KMS-11 (cell line): ENCODE data around the gene PARP1.

Experiments
- H2AFZ ChIP-seq: fragments of 200-600 bp; sonication (generic); 2 replicates; pipeline ENCODE4 v1.6.1; 2016; ENCODE audit warnings: antibody characterized with exemption, mixed run types, low read depth
- H3K27ac ChIP-seq: fragments of 200-600 bp; sonication (generic); 2 replicates; pipeline ENCODE4 v1.6.1; 2016; ENCODE audit warnings: mild to moderate bottlenecking, mixed run types
- H3K27me3 ChIP-seq: fragments of 200-600 bp; sonication (generic); 2 replicates; pipeline ENCODE4 v1.6.1; 2017; ENCODE audit warnings: mild to moderate bottlenecking, low read depth, mixed run types, moderate library complexity; ENCODE audit not compliant: insufficient read depth
- H3K36me3 ChIP-seq: fragments of 200-600 bp; sonication (generic); 2 replicates; pipeline ENCODE4 v1.6.1; 2017; ENCODE audit warnings: mild to moderate bottlenecking, mixed run types; ENCODE audit not compliant: insufficient read depth
- H3K4me1 ChIP-seq: fragments of 200-600 bp; sonication (generic); 2 replicates; pipeline ENCODE4 v1.6.1; 2016; ENCODE audit warnings: mild to moderate bottlenecking, low read depth, mixed run types; ENCODE audit not compliant: poor library complexity, severe bottlenecking
- H3K4me2 ChIP-seq: fragments of 200-600 bp; sonication (generic); 2 replicates; pipeline ENCODE4 v1.7.0; 2016; ENCODE audit warnings: mild to moderate bottlenecking, mixed run types
- H3K4me3 ChIP-seq: fragments of 200-600 bp; sonication (generic); IDR thresholded peaks from 2 replicates; pipeline ENCODE4 v1.6.1; 2017; ENCODE audit warnings: low read depth, low read length, mixed read lengths; ENCODE audit not compliant: insufficient read depth
- H3K79me2 ChIP-seq: fragments of 200-600 bp; sonication (generic); 2 replicates; pipeline ENCODE4 v1.6.1; 2016; ENCODE audit warnings: low read depth, mixed run types; ENCODE audit not compliant: insufficient read depth
- H3K9ac ChIP-seq: fragments of 200-600 bp; sonication (generic); 2 replicates; pipeline ENCODE4 v1.6.1; 2016; ENCODE audit warnings: mild to moderate bottlenecking, mixed run types
- H4K20me1 ChIP-seq: fragments of 200-600 bp; sonication (generic); 2 replicates; pipeline ENCODE4 v1.6.1; 2016; ENCODE audit warnings: mild to moderate bottlenecking, mixed run types; ENCODE audit not compliant: insufficient read depth
- TF ChIP-seq, protein P1 (sequence below): fragments of 200-600 bp; sonication (generic); conservative IDR thresholded peaks from 2 replicates; pipeline ENCODE4 v1.6.1; 2017; ENCODE audit warnings: low read depth, mild to moderate bottlenecking, antibody characterized with exemption, low read length, moderate library complexity, mixed read lengths

PARP1 gene

GRCh38 chr1:226453015-226453704, 45.3 kb upstream of the PARP1 start:
- TF ChIP-seq, protein P1, sequence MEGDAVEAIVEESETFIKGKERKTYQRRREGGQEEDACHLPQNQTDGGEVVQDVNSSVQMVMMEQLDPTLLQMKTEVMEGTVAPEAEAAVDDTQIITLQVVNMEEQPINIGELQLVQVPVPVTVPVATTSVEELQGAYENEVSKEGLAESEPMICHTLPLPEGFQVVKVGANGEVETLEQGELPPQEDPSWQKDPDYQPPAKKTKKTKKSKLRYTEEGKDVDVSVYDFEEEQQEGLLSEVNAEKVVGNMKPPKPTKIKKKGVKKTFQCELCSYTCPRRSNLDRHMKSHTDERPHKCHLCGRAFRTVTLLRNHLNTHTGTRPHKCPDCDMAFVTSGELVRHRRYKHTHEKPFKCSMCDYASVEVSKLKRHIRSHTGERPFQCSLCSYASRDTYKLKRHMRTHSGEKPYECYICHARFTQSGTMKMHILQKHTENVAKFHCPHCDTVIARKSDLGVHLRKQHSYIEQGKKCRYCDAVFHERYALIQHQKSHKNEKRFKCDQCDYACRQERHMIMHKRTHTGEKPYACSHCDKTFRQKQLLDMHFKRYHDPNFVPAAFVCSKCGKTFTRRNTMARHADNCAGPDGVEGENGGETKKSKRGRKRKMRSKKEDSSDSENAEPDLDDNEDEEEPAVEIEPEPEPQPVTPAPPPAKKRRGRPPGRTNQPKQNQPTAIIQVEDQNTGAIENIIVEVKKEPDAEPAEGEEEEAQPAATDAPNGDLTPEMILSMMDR = no peak
- no peak overlapping the region for H2AFZ ChIP-seq
- H3K27ac ChIP-seq = no peak overlapping the region

GRCh38 chr1:226450688-226451087, 42.8 kb upstream of the PARP1 start:
- no peak overlapping the region for H3K4me3 ChIP-seq
- H4K20me1 ChIP-seq = no peaks in the 10 kb centered on the region
- H3K4me2 ChIP-seq = no peak overlapping the region
- no peaks in the 10 kb centered on the region for H3K36me3 ChIP-seq
- H3K27me3 ChIP-seq = no peaks in the 10 kb centered on the region
- H3K27ac ChIP-seq = no peak overlapping the region
- TF ChIP-seq, protein P1 = no peak
- H2AFZ ChIP-seq = no peak overlapping the region
- H3K4me1 ChIP-seq = peaks cover 14% of the 10 kb centered on the region
- no peak overlapping the region for H3K9ac ChIP-seq
- H3K79me2 ChIP-seq = no peaks in the 10 kb centered on the region

More at GRCh38 chr1:226453015-226453704, 45.3 kb upstream of the PARP1 start:
- no peaks in the 10 kb centered on the region for H3K4me1 ChIP-seq
- no peak overlapping the region for H3K9ac ChIP-seq
- H3K79me2 ChIP-seq = no peaks in the 10 kb centered on the region
- no peaks in the 10 kb centered on the region for H3K36me3 ChIP-seq
- H3K4me2 ChIP-seq = no peak overlapping the region
- H3K27me3 ChIP-seq = no peaks in the 10 kb centered on the region
- H3K4me3 ChIP-seq = no peak overlapping the region
- no peaks in the 10 kb centered on the region for H4K20me1 ChIP-seq

- H3K4me1 ChIP-seq = peaks cover 20% of the 10 kb centered on the region
- no peak overlapping the region for H3K4me3 ChIP-seq
- H3K27ac ChIP-seq = no peak overlapping the region
- no peaks in the 10 kb centered on the region for H3K27me3 ChIP-seq
- H4K20me1 ChIP-seq = no peaks in the 10 kb centered on the region
- no peak overlapping the region for H3K9ac ChIP-seq
- TF ChIP-seq, protein P1 = no peak
- no peak overlapping the region for H2AFZ ChIP-seq
- H3K79me2 ChIP-seq = no peaks in the 10 kb centered on the region
- H3K36me3 ChIP-seq = no peaks in the 10 kb centered on the region
- H3K4me2 ChIP-seq = no peak overlapping the region
Observed at GRCh38 chr1:226449823-226450222, 41.9 kb upstream of the PARP1 start.

GRCh38 chr1:226447932-226448665, 40.2 kb upstream of the PARP1 start:
- H4K20me1 ChIP-seq = no peaks in the 10 kb centered on the region
- no peak overlapping the region for H3K4me2 ChIP-seq
- peaks cover 37% of the 10 kb centered on the region for H3K4me1 ChIP-seq
- H3K27me3 ChIP-seq = no peaks in the 10 kb centered on the region
- H3K36me3 ChIP-seq = no peaks in the 10 kb centered on the region
- no peak overlapping the region for H2AFZ ChIP-seq
- no peaks in the 10 kb centered on the region for H3K79me2 ChIP-seq
- no peak overlapping the region for H3K9ac ChIP-seq
- no peak overlapping the region for H3K4me3 ChIP-seq
- H3K27ac ChIP-seq = no peak overlapping the region
- TF ChIP-seq, protein P1 = no peak
